ENCODE results near the gene AOX1. TPM values are rescaled to one million over a fixed set of nuclear protein-coding genes. Genes with fewer than 3 reads are reported as not detected.

Gene AOX1
- total RNA-seq, 1 experiment from 2014 or later, result 0.71 TPM

DNA sequence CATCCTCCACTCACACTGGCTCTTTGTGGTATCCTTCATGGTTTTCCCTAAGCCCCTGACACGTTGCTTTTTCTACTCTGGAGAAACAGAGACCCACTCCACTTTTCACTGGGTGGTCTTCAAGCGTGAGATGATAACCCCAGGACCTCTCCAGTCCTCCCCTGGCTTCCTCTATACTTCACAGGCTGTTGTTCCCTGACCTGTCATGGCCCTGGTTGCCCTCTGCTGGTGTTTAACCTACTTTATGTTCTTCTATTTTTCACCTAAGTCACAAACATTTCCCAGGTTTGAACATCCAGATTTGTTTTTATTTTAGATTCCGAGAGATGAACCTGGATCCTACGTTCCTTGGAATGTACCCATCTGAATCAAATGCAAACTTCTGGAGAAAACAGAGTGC, 84.5 kb downstream of the AOX1 start:
- TF ChIP-seq EZH2phosphoT487 (IDR thresholded peaks at IDR 0.05; ENCODE audit: borderline replicate concordance) (no peak), POLR2AphosphoS5 (IDR thresholded peaks at IDR 0.05; ENCODE audit: low read depth, low read length) (no peak), RAD21 (IDR thresholded peaks at IDR 0.05; ENCODE audit: low read depth) (peak; percentile 43)
- TF ChIP-seq, protein P1, sequence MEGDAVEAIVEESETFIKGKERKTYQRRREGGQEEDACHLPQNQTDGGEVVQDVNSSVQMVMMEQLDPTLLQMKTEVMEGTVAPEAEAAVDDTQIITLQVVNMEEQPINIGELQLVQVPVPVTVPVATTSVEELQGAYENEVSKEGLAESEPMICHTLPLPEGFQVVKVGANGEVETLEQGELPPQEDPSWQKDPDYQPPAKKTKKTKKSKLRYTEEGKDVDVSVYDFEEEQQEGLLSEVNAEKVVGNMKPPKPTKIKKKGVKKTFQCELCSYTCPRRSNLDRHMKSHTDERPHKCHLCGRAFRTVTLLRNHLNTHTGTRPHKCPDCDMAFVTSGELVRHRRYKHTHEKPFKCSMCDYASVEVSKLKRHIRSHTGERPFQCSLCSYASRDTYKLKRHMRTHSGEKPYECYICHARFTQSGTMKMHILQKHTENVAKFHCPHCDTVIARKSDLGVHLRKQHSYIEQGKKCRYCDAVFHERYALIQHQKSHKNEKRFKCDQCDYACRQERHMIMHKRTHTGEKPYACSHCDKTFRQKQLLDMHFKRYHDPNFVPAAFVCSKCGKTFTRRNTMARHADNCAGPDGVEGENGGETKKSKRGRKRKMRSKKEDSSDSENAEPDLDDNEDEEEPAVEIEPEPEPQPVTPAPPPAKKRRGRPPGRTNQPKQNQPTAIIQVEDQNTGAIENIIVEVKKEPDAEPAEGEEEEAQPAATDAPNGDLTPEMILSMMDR (IDR thresholded peaks at IDR 0.05 in 2 of 3, conservative IDR thresholded peaks at IDR 0.05 in 1 of 3; ENCODE audit: borderline replicate concordance in 1 of 3, insufficient read depth in 1 of 3, low read depth in 2 of 3, low read length in 2 of 3), result peak in 1 of 3 experiments; percentile 22; a peak in 1 of 6 replicates
- Histone ChIP-seq H3K79me2 (ENCODE audit: insufficient read depth, low read length) (no peaks in the 10 kb centered on the region), H3K4me1 (ENCODE audit: control insufficient read depth in 1 of 2, insufficient read depth in 2 of 2, low read length in 2 of 2) (no peaks in the 10 kb centered on the region), H3K4me3 (replicated peaks in 1 of 2; ENCODE audit: low read depth in 1 of 2, low read length in 2 of 2) (no peak overlapping the region), H3K9me2 (ENCODE audit: insufficient read depth) (no peaks in the 10 kb centered on the region), H2AFZ (ENCODE audit: low read depth, low read length, poor library complexity, severe bottlenecking) (no peak overlapping the region), H3K36me3 (ENCODE audit: control insufficient read depth in 1 of 2, insufficient read depth in 2 of 2, low read length in 2 of 2) (no peaks in the 10 kb centered on the region), H3K4me2 (ENCODE audit: low read length) (no peak overlapping the region), H3K9ac (ENCODE audit: low read length) (no peak overlapping the region), H4K20me1 (ENCODE audit: insufficient read depth) (no peaks in the 10 kb centered on the region), H3K27me3 (ENCODE audit: insufficient read depth, low read length) (no peaks in the 10 kb centered on the region), H3K27ac (ENCODE audit: low read depth, low read length) (no peak overlapping the region), H3K9me3 (ENCODE audit: control insufficient read depth in 1 of 2, insufficient read depth in 1 of 2, low read depth in 1 of 2, low read length in 2 of 2) (no peaks in the 10 kb centered on the region)
- intact Hi-C loops (cut with micrococcal nuclease), result no loop called here
- BruUV-seq (replicated peaks), result no TSS peak
- CTCF ChIA-PET, result interaction anchor here (1.3 kb wide), 1 partner anchor 187 kb away, joined by 3 read pairs; no protein-coding TSS in a partner anchor
- RAD21 ChIA-PET (ENCODE audit: low non-redundant PET in 1 of 2, low total read pairs in 2 of 2, uncharacterized antibody in 2 of 2, unreplicated experiment in 2 of 2), result no interaction called here
- POLR2A ChIA-PET, result no interaction called here
- no peak for DNase-seq (ENCODE audit: low read depth, low spot score)
- ATAC-seq, result no peak; the same call in 1 of the 2 replicates

DNA sequence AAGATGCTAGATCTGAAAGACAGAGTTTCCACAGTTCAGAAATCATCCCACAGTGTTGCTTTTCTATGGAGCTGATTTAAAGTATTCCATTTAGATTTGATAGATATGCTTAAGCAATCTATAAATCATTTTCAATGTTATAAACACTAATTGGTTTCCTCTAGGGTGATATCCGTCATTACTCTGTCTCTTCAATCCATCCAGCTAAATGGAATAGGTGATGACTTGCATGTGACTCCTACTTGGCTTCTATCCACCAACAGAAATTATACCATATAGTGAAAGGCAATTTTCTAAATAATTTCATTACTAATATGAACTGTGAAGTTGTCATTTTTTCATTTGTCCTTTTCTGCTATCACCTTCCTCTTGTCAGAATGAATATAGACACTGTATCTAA, 84.9 kb downstream of the AOX1 start:
- BruUV-seq (replicated peaks), result no TSS peak
- H3K27me3 ChIP-seq (ENCODE audit: insufficient read depth, low read length), result no peaks in the 10 kb centered on the region
- no peaks in the 10 kb centered on the region for H3K9me3 ChIP-seq (ENCODE audit: control insufficient read depth in 1 of 2, insufficient read depth in 1 of 2, low read depth in 1 of 2, low read length in 2 of 2)
- DNase-seq (ENCODE audit: low read depth, low spot score) (no peak), ATAC-seq (no peak)
- H3K4me2 ChIP-seq (ENCODE audit: low read length), result no peak overlapping the region
- no peaks in the 10 kb centered on the region for H3K4me1 ChIP-seq (ENCODE audit: control insufficient read depth in 1 of 2, insufficient read depth in 2 of 2, low read length in 2 of 2)
- H3K36me3 ChIP-seq (ENCODE audit: control insufficient read depth in 1 of 2, insufficient read depth in 2 of 2, low read length in 2 of 2), result no peaks in the 10 kb centered on the region
- intact Hi-C loops (cut with micrococcal nuclease), result no loop called here
- H2AFZ ChIP-seq (ENCODE audit: low read depth, low read length, poor library complexity, severe bottlenecking), result no peak overlapping the region
- no peaks in the 10 kb centered on the region for H3K9me2 ChIP-seq (ENCODE audit: insufficient read depth)
- ChIA-PET POLR2A (no interaction called here), CTCF (interaction anchor here (1.3 kb wide), 1 partner anchor 187 kb away, joined by 3 read pairs; no protein-coding TSS in a partner anchor), RAD21 (ENCODE audit: low non-redundant PET in 1 of 2, low total read pairs in 2 of 2, uncharacterized antibody in 2 of 2, unreplicated experiment in 2 of 2) (no interaction called here)
- H3K9ac ChIP-seq (ENCODE audit: low read length), result no peak overlapping the region
- no peak overlapping the region for H3K4me3 ChIP-seq (replicated peaks in 1 of 2; ENCODE audit: low read depth in 1 of 2, low read length in 2 of 2)
- no peaks in the 10 kb centered on the region for H4K20me1 ChIP-seq (ENCODE audit: insufficient read depth)
- H3K79me2 ChIP-seq (ENCODE audit: insufficient read depth, low read length), result no peaks in the 10 kb centered on the region
- H3K27ac ChIP-seq (ENCODE audit: low read depth, low read length), result no peak overlapping the region
- TF ChIP-seq SIN3A (IDR thresholded peaks at IDR 0.05; ENCODE audit: low read depth), result no peak
- TF ChIP-seq SRF (IDR thresholded peaks at IDR 0.05; ENCODE audit: low read depth), result no peak
- TF ChIP-seq POLR2A (IDR thresholded peaks at IDR 0.05; ENCODE audit: borderline replicate concordance, extremely low read depth, insufficient read depth, insufficient read length), result no peak
- no peak for TF ChIP-seq FOSL1 (IDR thresholded peaks at IDR 0.05; ENCODE audit: low read depth)
- no peak for TF ChIP-seq TCF7L2 (IDR thresholded peaks at IDR 0.05; ENCODE audit: borderline replicate concordance, extremely low read depth, insufficient read depth, insufficient read length)
- TF ChIP-seq, protein P2, sequence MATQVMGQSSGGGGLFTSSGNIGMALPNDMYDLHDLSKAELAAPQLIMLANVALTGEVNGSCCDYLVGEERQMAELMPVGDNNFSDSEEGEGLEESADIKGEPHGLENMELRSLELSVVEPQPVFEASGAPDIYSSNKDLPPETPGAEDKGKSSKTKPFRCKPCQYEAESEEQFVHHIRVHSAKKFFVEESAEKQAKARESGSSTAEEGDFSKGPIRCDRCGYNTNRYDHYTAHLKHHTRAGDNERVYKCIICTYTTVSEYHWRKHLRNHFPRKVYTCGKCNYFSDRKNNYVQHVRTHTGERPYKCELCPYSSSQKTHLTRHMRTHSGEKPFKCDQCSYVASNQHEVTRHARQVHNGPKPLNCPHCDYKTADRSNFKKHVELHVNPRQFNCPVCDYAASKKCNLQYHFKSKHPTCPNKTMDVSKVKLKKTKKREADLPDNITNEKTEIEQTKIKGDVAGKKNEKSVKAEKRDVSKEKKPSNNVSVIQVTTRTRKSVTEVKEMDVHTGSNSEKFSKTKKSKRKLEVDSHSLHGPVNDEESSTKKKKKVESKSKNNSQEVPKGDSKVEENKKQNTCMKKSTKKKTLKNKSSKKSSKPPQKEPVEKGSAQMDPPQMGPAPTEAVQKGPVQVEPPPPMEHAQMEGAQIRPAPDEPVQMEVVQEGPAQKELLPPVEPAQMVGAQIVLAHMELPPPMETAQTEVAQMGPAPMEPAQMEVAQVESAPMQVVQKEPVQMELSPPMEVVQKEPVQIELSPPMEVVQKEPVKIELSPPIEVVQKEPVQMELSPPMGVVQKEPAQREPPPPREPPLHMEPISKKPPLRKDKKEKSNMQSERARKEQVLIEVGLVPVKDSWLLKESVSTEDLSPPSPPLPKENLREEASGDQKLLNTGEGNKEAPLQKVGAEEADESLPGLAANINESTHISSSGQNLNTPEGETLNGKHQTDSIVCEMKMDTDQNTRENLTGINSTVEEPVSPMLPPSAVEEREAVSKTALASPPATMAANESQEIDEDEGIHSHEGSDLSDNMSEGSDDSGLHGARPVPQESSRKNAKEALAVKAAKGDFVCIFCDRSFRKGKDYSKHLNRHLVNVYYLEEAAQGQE (IDR thresholded peaks at IDR 0.05; ENCODE audit: low read depth), result no peak
- no peak for TF ChIP-seq CBX3 (IDR thresholded peaks at IDR 0.05; ENCODE audit: low read depth)
- TF ChIP-seq, protein P3, sequence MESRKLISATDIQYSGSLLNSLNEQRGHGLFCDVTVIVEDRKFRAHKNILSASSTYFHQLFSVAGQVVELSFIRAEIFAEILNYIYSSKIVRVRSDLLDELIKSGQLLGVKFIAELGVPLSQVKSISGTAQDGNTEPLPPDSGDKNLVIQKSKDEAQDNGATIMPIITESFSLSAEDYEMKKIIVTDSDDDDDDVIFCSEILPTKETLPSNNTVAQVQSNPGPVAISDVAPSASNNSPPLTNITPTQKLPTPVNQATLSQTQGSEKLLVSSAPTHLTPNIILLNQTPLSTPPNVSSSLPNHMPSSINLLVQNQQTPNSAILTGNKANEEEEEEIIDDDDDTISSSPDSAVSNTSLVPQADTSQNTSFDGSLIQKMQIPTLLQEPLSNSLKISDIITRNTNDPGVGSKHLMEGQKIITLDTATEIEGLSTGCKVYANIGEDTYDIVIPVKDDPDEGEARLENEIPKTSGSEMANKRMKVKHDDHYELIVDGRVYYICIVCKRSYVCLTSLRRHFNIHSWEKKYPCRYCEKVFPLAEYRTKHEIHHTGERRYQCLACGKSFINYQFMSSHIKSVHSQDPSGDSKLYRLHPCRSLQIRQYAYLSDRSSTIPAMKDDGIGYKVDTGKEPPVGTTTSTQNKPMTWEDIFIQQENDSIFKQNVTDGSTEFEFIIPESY (IDR thresholded peaks at IDR 0.05; ENCODE audit: extremely low read depth, insufficient replicate concordance, low read length), result no peak
- no peak for TF ChIP-seq JUND (IDR thresholded peaks at IDR 0.05)
